Measurements from ENCODE around the gene RPL7A. TPM values are rescaled to one million over a fixed set of nuclear protein-coding genes. Genes with fewer than 3 reads are reported as not detected.

Gene RPL7A
- total and polyA plus RNA-seq, 2 of the 13 experiments (the other 11 are each of a cell fraction or from before 2014, with no cell fraction given), result 2,401 to 2,938 TPM

DNA sequence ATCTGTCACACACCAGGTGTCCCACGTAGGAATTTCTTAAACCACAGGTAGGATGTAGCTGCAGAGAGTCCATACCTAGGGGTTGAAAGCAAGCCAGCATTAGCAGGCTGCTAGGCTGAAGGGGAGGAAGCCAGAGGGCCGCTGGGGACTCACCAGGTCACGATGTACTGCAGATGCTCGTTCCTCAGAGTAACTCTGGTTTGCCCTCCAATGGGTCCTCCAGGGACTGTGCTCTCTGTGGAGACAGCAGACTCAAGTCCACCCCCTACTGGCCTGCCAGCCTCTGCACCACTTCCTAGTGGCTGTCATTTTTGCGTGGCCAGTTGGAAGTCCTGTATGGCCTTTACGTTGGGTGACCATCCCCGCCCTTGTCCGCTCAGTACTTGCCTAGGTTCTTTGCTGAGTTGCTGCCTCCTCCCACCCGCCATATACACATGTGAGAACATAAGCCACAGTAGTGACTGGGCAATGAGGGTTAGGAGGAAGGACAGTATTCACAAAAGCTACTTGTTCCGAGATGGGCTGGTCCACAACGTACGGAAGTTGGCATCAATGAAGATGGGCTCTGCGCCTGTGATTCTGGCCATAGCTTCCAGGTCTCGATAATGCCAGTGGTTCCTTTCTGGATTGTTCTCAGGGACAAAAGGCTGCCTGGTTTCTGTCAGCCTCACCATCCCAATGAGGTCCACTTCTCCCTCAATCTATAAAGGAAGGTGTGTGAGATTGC lies 4.1 kb downstream of the RPL7A start (continued):
- TF ChIP-seq, protein P1, sequence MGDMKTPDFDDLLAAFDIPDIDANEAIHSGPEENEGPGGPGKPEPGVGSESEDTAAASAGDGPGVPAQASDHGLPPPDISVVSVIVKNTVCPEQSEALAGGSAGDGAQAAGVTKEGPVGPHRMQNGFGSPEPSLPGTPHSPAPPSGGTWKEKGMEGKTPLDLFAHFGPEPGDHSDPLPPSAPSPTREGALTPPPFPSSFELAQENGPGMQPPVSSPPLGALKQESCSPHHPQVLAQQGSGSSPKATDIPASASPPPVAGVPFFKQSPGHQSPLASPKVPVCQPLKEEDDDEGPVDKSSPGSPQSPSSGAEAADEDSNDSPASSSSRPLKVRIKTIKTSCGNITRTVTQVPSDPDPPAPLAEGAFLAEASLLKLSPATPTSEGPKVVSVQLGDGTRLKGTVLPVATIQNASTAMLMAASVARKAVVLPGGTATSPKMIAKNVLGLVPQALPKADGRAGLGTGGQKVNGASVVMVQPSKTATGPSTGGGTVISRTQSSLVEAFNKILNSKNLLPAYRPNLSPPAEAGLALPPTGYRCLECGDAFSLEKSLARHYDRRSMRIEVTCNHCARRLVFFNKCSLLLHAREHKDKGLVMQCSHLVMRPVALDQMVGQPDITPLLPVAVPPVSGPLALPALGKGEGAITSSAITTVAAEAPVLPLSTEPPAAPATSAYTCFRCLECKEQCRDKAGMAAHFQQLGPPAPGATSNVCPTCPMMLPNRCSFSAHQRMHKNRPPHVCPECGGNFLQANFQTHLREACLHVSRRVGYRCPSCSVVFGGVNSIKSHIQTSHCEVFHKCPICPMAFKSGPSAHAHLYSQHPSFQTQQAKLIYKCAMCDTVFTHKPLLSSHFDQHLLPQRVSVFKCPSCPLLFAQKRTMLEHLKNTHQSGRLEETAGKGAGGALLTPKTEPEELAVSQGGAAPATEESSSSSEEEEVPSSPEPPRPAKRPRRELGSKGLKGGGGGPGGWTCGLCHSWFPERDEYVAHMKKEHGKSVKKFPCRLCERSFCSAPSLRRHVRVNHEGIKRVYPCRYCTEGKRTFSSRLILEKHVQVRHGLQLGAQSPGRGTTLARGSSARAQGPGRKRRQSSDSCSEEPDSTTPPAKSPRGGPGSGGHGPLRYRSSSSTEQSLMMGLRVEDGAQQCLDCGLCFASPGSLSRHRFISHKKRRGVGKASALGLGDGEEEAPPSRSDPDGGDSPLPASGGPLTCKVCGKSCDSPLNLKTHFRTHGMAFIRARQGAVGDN (CRISPR knock-in tag; IDR thresholded peaks at IDR 0.05), result peak; percentile 42; the same call in 1 of the 2 replicates
- TF ChIP-seq ZNF879 (CRISPR knock-in tag; IDR thresholded peaks at IDR 0.05) (no peak), ZMYM4 (CRISPR knock-in tag; IDR thresholded peaks at IDR 0.05) (no peak), HDAC6 (IDR thresholded peaks at IDR 0.05; ENCODE audit: low read depth, low read length) (no peak), MAFF (IDR thresholded peaks at IDR 0.05; ENCODE audit: low read depth, low read length) (no peak), ARNTL (CRISPR knock-in tag; IDR thresholded peaks at IDR 0.05) (no peak), ZNF101 (CRISPR knock-in tag; IDR thresholded peaks at IDR 0.05; ENCODE audit: borderline replicate concordance, low read depth) (no peak), ZNF75D (CRISPR knock-in tag; IDR thresholded peaks at IDR 0.05; ENCODE audit: borderline replicate concordance) (no peak), SMC3 (IDR thresholded peaks at IDR 0.05; ENCODE audit: low read length) (peak; percentile 39; the same call in 1 of the 2 replicates), ZNF235 (CRISPR knock-in tag; IDR thresholded peaks at IDR 0.05; ENCODE audit: borderline replicate concordance) (no peak), EZH2 (conservative IDR thresholded peaks at IDR 0.05; ENCODE audit: low read depth, low read length) (no peak), ZNF333 (CRISPR knock-in tag; IDR thresholded peaks at IDR 0.05; ENCODE audit: borderline replicate concordance) (no peak), CBX5 (CRISPR knock-in tag; IDR thresholded peaks at IDR 0.05; ENCODE audit: borderline replicate concordance) (no peak), ZNF160 (CRISPR knock-in tag; IDR thresholded peaks at IDR 0.05) (no peak), MYNN (CRISPR knock-in tag; IDR thresholded peaks at IDR 0.05; ENCODE audit: low read depth) (no peak), MLLT10 (CRISPR knock-in tag; IDR thresholded peaks at IDR 0.05) (no peak), GATA4 (IDR thresholded peaks at IDR 0.05; ENCODE audit: borderline replicate concordance, low read depth) (no peak), ZNF317 (CRISPR knock-in tag; IDR thresholded peaks at IDR 0.05) (no peak), ZBTB8A (CRISPR knock-in tag; IDR thresholded peaks at IDR 0.05; ENCODE audit: borderline replicate concordance, low read depth) (no peak), MXD4 (CRISPR knock-in tag; IDR thresholded peaks at IDR 0.05) (no peak), ZNF557 (CRISPR knock-in tag; IDR thresholded peaks at IDR 0.05) (no peak), ZNF44 (CRISPR knock-in tag; IDR thresholded peaks at IDR 0.05) (no peak), TCF7 (IDR thresholded peaks at IDR 0.05; ENCODE audit: low read depth) (no peak), ZBTB42 (CRISPR knock-in tag; IDR thresholded peaks at IDR 0.05) (no peak)
- TF ChIP-seq, protein P2, sequence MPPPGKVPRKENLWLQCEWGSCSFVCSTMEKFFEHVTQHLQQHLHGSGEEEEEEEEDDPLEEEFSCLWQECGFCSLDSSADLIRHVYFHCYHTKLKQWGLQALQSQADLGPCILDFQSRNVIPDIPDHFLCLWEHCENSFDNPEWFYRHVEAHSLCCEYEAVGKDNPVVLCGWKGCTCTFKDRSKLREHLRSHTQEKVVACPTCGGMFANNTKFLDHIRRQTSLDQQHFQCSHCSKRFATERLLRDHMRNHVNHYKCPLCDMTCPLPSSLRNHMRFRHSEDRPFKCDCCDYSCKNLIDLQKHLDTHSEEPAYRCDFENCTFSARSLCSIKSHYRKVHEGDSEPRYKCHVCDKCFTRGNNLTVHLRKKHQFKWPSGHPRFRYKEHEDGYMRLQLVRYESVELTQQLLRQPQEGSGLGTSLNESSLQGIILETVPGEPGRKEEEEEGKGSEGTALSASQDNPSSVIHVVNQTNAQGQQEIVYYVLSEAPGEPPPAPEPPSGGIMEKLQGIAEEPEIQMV (CRISPR knock-in tag; IDR thresholded peaks at IDR 0.05; ENCODE audit: low read depth), result no peak
- TF ChIP-seq, protein P3, sequence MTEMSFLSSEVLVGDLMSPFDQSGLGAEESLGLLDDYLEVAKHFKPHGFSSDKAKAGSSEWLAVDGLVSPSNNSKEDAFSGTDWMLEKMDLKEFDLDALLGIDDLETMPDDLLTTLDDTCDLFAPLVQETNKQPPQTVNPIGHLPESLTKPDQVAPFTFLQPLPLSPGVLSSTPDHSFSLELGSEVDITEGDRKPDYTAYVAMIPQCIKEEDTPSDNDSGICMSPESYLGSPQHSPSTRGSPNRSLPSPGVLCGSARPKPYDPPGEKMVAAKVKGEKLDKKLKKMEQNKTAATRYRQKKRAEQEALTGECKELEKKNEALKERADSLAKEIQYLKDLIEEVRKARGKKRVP (CRISPR knock-in tag; IDR thresholded peaks at IDR 0.05), result no peak

Measured in HepG2 (cell line).